HUES6 (cell line): ENCODE measurements around the gene C5orf63.
"Not testable (repeated sequence)": the region's sequence is repeated elsewhere in the genome, so short reads cannot be mapped to it uniquely, and the experiment has no call there.

ENCODE experiments used
- H3K27ac ChIP-seq: 2 replicates; pipeline ENCODE4 v1.7.0; 2013; ENCODE audit warnings: low read depth, mild to moderate bottlenecking, low read length, inconsistent platforms
- H3K27me3 ChIP-seq: 2 replicates; pipeline ENCODE4 v1.6.1; 2013; ENCODE audit warnings: low read length; ENCODE audit not compliant: control insufficient read depth, insufficient read depth
- H3K36me3 ChIP-seq: 2 replicates; pipeline ENCODE4 v1.6.1; 2013; ENCODE audit warnings: low read length; ENCODE audit not compliant: control insufficient read depth, insufficient read depth
- H3K4me1 ChIP-seq: 2 replicates; pipeline ENCODE4 v1.6.1; 2013; ENCODE audit warnings: low read length; ENCODE audit not compliant: control insufficient read depth, insufficient read depth
- H3K4me3 ChIP-seq: 2 replicates; pipeline ENCODE4 v1.5.1; 2013; ENCODE audit warnings: low read depth, low read length
- H3K9ac ChIP-seq: one replicate; pipeline ENCODE4 v1.6.1; 2013; ENCODE audit warnings: mild to moderate bottlenecking, low read length
- H3K9me3 ChIP-seq: 2 replicates; pipeline ENCODE4 v1.6.1; 2013; ENCODE audit warnings: low read depth, low read length; ENCODE audit not compliant: control insufficient read depth, insufficient read depth

Gene C5orf63

DNA sequence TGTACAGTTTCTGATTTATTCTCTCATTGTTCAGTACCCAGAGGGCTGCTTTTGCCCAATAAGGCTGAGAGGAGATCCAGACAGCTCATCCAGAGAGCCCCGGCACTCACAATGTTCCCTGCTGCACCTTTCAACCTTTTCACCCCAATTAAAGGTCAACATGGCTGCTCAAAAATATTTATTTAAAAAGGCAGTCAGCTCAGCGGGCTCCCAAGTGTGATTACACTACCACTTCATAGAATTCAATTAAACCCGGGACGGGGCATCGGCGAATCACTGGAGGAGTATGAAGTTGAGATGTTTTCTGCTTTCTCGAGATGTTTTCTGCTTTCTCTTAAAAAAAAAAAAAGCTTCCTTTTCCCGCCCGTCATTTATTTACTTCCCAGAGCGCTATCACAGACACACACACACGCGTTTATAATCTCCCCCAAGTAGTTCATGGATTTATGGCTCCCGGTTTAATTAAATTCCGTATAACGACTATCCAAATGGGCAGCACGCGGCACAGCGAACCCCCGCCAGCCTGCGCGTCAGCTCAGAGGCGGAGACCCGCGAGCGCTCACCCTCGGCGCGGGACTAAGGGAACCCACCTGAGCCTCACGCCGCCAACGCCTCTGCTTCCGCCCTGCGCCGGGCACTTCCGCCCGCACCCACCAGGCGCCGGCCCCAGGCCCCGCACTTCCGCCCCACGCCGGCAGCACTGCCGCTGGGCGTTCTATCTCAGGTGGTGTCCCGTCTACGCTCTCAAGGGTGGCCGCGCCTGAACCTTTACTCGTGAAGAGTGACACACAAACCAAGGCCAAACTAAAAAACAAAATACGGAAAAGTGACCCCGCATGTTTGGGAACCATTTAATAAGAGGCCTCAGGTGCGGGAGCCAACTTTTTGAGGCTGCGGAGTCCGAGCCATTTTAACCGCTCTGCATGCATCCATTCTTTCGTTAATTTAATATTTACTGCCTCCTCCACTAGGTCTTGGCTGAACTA lies at the start of gene C5orf63:
C5orf63 (minus strand) TSS at position 642 of the 986 bp plus-strand sequence. CDS start 14,507 bp downstream, outside the sequence.
- Histone ChIP-seq H3K9ac (no peak within 1 kb of the TSS), H3K27ac (no peak within 1 kb of the TSS)

DNA sequence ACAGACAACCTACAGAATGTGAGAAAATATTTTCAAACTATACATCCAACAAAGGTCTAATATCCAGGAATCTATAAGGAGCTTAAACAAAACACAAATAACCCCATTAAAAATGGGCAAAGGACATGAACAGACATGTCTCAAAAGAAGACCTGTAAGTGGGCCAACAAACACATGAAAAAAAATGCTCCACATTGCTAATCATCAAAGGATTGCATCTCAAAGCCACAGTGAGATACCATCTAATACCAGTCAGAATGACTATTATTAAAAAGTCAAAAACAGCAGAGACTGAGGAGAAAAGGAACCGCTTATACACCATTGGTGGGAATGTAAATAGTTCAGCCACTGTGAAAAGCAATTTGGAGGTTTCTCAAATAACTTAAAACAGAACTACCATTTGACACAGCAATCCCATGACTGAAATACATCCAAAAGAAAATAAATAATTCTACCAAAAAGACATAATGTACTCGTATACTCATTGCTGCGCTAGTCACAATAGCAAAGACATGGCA lies 39.1 kb upstream of the C5orf63 start:
- H3K9me3 ChIP-seq = peaks cover 9% of the 10 kb centered on the region

More for the DNA sequence above, at the start of gene C5orf63:
- Histone ChIP-seq H3K36me3 (no peaks in the 10 kb centered on the region), H3K27me3 (no peaks in the 10 kb centered on the region), H3K4me3 (peak within 1 kb of the TSS; percentile 44; the same call in 1 of the 2 replicates), H3K9me3 (no peaks in the 10 kb centered on the region), H3K4me1 (peaks cover 39% of the 10 kb centered on the region)

DNA sequence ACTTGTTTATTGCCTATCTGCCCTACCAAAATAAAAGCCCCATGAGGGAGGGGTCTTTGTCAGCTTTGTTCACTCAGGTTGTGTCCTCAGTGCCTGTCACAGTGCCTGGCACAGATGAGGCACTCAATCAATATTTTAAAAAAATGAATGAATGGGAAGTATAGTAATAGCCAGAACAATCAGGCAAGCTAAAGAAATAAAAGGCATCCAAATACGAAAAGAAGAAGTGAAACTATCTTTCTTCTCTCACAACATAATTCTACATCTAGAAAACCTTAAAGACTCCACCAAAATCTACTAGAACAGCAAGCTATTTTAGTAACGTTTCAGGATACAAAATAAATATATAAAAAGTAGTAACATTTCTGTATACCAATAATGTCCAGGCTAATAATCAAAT lies 37.8 kb upstream of the C5orf63 start:
- Histone ChIP-seq H3K4me1 (no peaks in the 10 kb centered on the region; the same call in 1 of the 2 replicates), H3K4me3 (no peak overlapping the region), H3K27me3 (no peaks in the 10 kb centered on the region), H3K9me3 (peaks cover 9% of the 10 kb centered on the region), H3K9ac (no peak overlapping the region), H3K27ac (no peak overlapping the region), H3K36me3 (no peaks in the 10 kb centered on the region)

More for the DNA sequence above, 39.1 kb upstream of the C5orf63 start:
- H3K4me3 ChIP-seq = no peak overlapping the region
- H3K4me1 ChIP-seq = no peaks in the 10 kb centered on the region; the same call in 1 of the 2 replicates
- H3K36me3 ChIP-seq = no peaks in the 10 kb centered on the region
- H3K27me3 ChIP-seq = no peaks in the 10 kb centered on the region
- no peak overlapping the region for H3K9ac ChIP-seq
- no peak overlapping the region for H3K27ac ChIP-seq

DNA sequence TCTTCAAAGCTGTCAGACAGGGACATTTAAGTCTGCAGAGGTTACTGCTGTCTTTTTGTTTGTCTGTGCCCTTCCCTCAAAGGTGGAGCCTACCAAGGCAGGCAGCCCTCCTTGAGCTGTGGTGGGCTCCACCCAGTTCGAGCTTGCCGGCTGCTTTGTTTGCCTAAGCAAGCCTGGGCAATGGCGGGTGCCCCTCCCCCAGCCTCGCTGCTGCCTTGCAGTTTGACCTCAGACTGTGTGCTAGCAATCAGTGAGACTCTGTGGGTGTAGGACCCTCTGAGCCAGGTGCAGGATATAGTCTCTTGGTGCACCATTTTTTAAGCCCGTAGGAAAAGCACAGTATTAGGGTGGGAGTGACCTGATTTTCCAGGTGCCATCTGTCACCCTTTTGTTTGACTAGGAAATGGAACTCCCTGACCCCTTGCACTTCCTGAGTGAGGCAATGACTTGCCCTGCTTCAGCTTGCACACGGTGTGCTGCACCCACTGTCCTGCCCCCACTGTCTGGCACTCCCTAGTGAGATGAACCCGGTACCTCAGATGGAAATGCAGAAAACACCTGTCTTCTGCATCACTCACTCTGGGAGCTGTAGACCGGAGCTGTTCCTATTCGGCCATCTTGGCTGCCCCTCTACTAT lies 35.4 kb upstream of the C5orf63 start:
- not testable (repeated sequence) for H3K9me3 ChIP-seq, H3K9ac ChIP-seq, H3K4me3 ChIP-seq, H3K27ac ChIP-seq, H3K27me3 ChIP-seq, H3K4me1 ChIP-seq, H3K36me3 ChIP-seq

DNA sequence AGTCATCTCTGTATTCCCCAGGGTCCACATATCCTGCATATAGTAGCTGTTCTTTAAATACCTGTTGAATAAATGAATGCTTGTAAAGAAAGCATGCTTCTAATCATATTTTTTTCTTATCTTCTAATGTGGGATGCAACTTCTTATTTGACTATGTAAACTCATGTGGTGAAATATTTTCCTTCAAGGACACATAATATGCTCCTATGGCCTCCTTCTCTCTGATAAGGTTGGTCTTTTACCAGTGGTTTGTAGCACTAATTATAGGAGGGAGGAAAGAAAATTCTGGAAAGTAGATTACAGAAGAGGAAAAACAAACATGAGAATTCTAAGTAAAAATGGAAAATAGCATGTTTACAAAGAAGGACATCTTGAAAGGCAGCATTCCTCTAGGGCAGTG lies 28.6 kb upstream of the C5orf63 start:
- no peak overlapping the region for H3K27ac ChIP-seq
- H3K9me3 ChIP-seq = no peaks in the 10 kb centered on the region
- no peak overlapping the region for H3K4me3 ChIP-seq
- H3K4me1 ChIP-seq = peaks cover 7% of the 10 kb centered on the region
- H3K27me3 ChIP-seq = no peaks in the 10 kb centered on the region
- H3K36me3 ChIP-seq = no peaks in the 10 kb centered on the region
- H3K9ac ChIP-seq = no peak overlapping the region

DNA sequence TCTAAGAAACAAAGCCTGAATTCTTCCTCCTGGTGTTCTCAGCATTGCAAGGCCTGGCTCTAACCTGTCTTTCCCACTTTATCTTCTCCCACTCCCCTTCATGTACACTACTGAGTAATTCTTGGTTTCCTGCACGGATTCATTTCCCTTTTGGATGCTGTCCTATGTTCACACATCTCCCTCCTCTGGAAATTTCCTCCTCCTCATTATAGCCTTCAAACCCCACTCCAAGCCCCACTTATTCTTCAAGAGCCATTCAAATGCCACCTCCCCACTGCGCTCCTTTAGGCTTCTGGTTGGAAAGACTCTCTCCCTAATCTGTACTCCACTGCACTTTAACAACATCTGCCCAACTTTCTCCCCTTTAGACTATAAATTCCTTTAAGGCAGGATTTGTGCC lies 28.2 kb upstream of the C5orf63 start:
- Histone ChIP-seq H3K27me3 (no peaks in the 10 kb centered on the region), H3K9me3 (no peaks in the 10 kb centered on the region), H3K4me1 (peaks cover 9% of the 10 kb centered on the region), H3K36me3 (no peaks in the 10 kb centered on the region), H3K4me3 (no peak overlapping the region), H3K27ac (no peak overlapping the region), H3K9ac (no peak overlapping the region)

DNA sequence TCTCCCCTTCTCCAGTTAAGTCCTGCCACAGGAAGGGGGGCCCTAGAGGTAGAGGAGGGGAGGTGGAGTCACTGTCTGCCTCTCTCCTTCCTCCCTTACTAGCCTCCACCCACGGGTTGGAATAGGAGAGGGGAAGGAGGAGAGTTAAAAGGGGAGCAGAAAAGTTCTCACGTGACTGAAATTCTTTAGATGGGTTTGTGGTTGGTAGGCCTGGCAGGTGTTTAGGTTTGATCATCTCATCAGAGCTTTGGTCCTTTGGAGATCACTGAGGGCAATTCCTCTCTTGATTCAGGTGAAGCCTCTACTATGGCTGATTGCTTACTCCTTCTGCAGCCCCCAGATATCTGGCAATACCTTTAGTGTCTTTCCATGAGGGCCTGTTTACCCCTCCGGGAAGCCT lies 24.9 kb upstream of the C5orf63 start:
- Histone ChIP-seq H3K4me1 (peaks cover 31% of the 10 kb centered on the region), H3K4me3 (no peak overlapping the region), H3K36me3 (no peaks in the 10 kb centered on the region), H3K27me3 (no peaks in the 10 kb centered on the region), H3K9ac (no peak overlapping the region), H3K9me3 (no peaks in the 10 kb centered on the region), H3K27ac (no peak overlapping the region)

DNA sequence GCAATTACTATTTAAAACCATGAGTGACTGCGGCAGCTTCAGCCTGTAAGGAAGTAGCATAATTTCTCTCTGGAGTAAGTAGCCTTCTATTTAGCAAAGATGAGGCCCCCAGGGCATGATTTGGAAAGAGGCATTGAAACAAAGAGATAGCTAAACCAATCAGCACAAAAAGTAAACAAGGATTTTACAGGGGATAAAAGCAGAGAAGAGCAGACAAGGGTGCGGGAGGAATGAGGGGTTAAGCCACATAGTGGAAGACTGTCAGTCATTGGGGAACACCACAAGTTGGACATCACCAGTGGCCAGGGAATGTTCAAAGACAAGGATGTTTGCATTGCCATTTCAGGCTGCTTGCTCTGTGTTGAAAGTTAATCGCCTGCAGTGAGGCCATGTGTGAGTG lies 24.0 kb upstream of the C5orf63 start:
- Histone ChIP-seq H3K27ac (no peak overlapping the region), H3K36me3 (no peaks in the 10 kb centered on the region)

DNA sequence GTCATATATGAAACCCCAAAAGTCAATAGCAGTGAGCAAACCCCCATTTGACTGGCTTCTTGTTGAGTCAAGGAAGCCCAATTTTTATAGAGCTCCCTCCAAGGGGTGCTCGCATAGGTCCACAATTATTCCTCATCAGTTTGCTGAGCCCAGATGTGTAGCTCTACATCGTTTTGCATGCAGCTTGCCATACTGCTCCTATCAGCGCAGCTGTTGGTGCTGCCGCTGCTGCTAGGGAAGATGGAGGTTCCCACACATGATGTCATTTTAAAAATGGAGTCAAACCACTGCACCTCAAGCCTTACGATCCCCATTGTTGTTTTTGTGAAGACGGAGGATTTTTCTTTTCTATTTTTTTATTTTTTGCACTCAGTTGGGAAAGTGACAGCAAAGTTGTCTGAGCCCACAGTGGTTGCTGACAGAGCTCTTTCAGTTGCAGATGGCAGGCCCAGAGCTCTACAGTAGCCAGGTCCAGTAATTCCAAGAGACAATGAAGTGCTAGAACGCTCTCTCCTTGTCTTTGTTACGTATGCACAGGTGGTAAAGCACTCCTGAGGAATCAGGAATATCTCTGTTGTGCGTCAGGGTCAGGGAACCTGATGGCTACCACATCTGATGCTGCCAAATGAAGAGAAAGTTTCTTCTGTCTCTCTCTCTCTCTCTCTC lies 23.2 kb upstream of the C5orf63 start:
- no peaks in the 10 kb centered on the region for H3K27me3 ChIP-seq
- H3K36me3 ChIP-seq = no peaks in the 10 kb centered on the region
- H3K9ac ChIP-seq = no peak overlapping the region
- no peaks in the 10 kb centered on the region for H3K9me3 ChIP-seq
- H3K4me1 ChIP-seq = peaks cover 40% of the 10 kb centered on the region
- no peak overlapping the region for H3K27ac ChIP-seq
- no peak overlapping the region for H3K4me3 ChIP-seq

More for the DNA sequence above, 24.0 kb upstream of the C5orf63 start:
- no peak overlapping the region for H3K9ac ChIP-seq
- no peak overlapping the region for H3K4me3 ChIP-seq
- peaks cover 38% of the 10 kb centered on the region for H3K4me1 ChIP-seq
- no peaks in the 10 kb centered on the region for H3K27me3 ChIP-seq
- H3K9me3 ChIP-seq = no peaks in the 10 kb centered on the region

DNA sequence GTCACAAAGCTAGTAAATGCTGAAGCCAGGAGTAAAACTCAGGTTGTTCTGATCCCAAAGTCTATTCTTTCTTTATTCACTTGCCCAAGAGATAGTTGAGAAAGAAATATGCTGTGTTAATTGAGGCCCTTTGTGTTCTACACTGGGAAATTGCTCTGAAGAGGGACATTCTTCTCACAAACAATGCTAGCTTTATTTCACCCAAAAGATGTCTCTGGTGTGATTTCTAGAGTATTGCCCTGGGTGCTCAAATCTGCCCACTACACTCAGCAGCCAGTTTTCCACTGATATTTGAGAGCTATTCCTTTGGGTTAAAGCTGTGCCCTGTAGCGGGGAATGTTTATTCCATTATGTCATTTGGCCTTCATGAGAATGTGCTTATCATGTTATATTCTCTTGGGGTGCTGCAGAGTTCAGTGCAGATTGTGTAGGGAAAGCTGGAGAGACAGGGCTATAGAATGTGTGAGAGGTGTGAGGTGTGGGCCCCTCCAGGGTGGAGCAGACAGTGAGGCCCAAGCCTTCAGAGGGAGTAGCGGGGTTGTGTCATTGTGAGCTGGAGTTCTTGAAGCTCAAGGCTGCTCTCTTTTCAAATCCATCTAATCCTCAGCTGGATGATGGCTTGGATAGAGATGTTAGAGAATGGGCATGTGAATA lies 21.0 kb upstream of the C5orf63 start:
- Histone ChIP-seq H3K27me3 (no peaks in the 10 kb centered on the region), H3K36me3 (no peaks in the 10 kb centered on the region), H3K9ac (no peak overlapping the region), H3K4me3 (no peak overlapping the region), H3K9me3 (no peaks in the 10 kb centered on the region), H3K27ac (no peak overlapping the region), H3K4me1 (peaks cover 40% of the 10 kb centered on the region)
